Calu3 (cell line): ENCODE results near the gene RINT1. TPM values are rescaled to one million over a fixed set of nuclear protein-coding genes. Genes with fewer than 3 reads are reported as not detected.

ENCODE experiments used
- BruUV-seq: library from RNA; stranded (reverse); fragments of 400-500 nt; replicated peaks from 2 replicates; lab custom pipeline; 2021; lab: Mats Ljungman, UMichigan
- CTCF ChIA-PET: fragments of 300-600 bp; sonication (Branson Sonifier 250); formaldehyde crosslinking; loops from one replicate; lab custom pipeline; 2022; ENCODE audit warnings: antibody characterized with exemption; lab: Charles Lee
- DNase-seq: peaks from one replicate; pipeline ENCODE4 v3.0.0; 2022
- H3K27ac Mint-ChIP-seq: one replicate; pipeline ENCODE4 v1.8.0; 2022; ENCODE audit warnings: mixed read lengths; ENCODE audit not compliant: unreplicated experiment
- H3K27me3 Mint-ChIP-seq: one replicate; pipeline ENCODE4 v1.8.0; 2022; ENCODE audit warnings: mixed read lengths; ENCODE audit not compliant: unreplicated experiment
- H3K36me3 Mint-ChIP-seq: one replicate; pipeline ENCODE4 v1.8.0; 2022; ENCODE audit warnings: mild to moderate bottlenecking, moderate library complexity, mixed read lengths; ENCODE audit not compliant: insufficient read depth, unreplicated experiment
- H3K4me1 Mint-ChIP-seq: one replicate; pipeline ENCODE4 v1.8.0; 2022; ENCODE audit warnings: mild to moderate bottlenecking, low read depth, mixed read lengths; ENCODE audit not compliant: unreplicated experiment
- H3K4me3 Mint-ChIP-seq: one replicate; pipeline ENCODE4 v1.8.0; 2022; ENCODE audit warnings: mild to moderate bottlenecking, low read depth, moderate library complexity, mixed read lengths; ENCODE audit not compliant: unreplicated experiment
- H3K9me3 Mint-ChIP-seq: one replicate; pipeline ENCODE4 v1.8.0; 2022; ENCODE audit warnings: low read depth, mixed read lengths; ENCODE audit not compliant: unreplicated experiment
- intact Hi-C: fragments of 100-400 bp; cut with micrococcal nuclease; formaldehyde crosslinking; loops from one replicate; pipeline ENCODE4 v1.10.0; 2022; ENCODE audit not compliant: unreplicated experiment
- total RNA-seq: library from RNA; stranded (reverse); gene quantifications from 2 replicates; pipeline ENCODE4 v1.2.3, GENCODE V29; 2022
- TF ChIP-seq, protein P1 (sequence below): fragments of 200-600 bp; IDR thresholded peaks from one replicate; pipeline ENCODE4 v1.8.0; 2022; ENCODE audit warnings: antibody characterized with exemption; ENCODE audit not compliant: unreplicated experiment

The RINT1 gene
- total RNA-seq, 1 experiment from 2014 or later: 17.1 TPM

GRCh38 chr7:105587909-105588635, 56.1 kb downstream of the RINT1 start:
- intact Hi-C loops: loop anchor here (5.0 kb wide), 2 partner anchors 56 to 666 kb away; partner anchors contain the start of gene RINT1
- H3K4me1 Mint-ChIP-seq: no peaks in the 10 kb centered on the region

DNA sequence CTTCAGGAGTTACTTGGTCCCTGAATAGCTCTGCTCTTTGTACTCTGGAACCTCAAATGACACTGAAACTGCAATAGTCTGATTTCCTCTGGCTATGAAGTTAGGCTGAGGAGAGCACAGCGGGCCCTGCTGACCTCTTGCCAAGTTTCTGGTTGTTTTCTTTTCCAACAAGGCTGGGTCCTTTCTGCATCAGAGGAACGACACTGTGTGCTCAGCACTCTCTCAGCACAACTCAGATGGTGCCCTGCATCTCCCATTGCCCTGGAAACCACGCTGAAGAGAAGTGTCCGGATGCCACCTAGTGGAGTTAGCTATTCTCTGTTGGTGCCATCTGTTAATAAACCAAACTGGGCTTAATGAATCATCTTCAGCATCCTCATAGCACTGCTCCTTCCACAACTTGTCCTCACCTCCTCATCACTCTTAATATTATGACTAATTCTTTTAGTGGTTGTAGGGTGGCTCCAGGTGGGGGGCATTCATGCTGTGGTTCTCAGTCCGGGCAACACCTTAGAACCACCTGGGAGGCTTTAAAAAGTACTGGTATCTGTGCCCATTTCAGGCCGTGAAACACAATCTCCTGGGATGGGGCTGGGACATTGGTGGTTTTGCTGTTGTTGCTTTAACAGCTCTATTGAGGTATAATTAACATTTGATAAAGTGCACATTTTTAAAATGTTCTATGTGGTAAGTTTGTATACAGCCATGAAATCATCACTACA, 57.5 kb downstream of the RINT1 start:
- no peaks in the 10 kb centered on the region for H3K36me3 Mint-ChIP-seq
- BruUV-seq: no TSS peak
- H3K27me3 Mint-ChIP-seq: no peaks in the 10 kb centered on the region
- no peak overlapping the region for H3K4me3 Mint-ChIP-seq
- no peaks in the 10 kb centered on the region for H3K4me1 Mint-ChIP-seq
- no peak overlapping the region for H3K27ac Mint-ChIP-seq
- intact Hi-C loops: loop anchor here (5.0 kb wide), 3 partner anchors 57 to 667 kb away; partner anchors contain the start of gene RINT1
- peak; percentile 60 for DNase-seq
- H3K9me3 Mint-ChIP-seq: no peaks in the 10 kb centered on the region
- TF ChIP-seq, protein P1, sequence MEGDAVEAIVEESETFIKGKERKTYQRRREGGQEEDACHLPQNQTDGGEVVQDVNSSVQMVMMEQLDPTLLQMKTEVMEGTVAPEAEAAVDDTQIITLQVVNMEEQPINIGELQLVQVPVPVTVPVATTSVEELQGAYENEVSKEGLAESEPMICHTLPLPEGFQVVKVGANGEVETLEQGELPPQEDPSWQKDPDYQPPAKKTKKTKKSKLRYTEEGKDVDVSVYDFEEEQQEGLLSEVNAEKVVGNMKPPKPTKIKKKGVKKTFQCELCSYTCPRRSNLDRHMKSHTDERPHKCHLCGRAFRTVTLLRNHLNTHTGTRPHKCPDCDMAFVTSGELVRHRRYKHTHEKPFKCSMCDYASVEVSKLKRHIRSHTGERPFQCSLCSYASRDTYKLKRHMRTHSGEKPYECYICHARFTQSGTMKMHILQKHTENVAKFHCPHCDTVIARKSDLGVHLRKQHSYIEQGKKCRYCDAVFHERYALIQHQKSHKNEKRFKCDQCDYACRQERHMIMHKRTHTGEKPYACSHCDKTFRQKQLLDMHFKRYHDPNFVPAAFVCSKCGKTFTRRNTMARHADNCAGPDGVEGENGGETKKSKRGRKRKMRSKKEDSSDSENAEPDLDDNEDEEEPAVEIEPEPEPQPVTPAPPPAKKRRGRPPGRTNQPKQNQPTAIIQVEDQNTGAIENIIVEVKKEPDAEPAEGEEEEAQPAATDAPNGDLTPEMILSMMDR: peak; percentile 57
- CTCF ChIA-PET: interaction anchor here (1.5 kb wide), 1 partner anchor 57 kb away, joined by 7 read pairs; the partner anchor contains the start of gene RINT1

More at GRCh38 chr7:105587909-105588635, 56.1 kb downstream of the RINT1 start:
- CTCF ChIA-PET: interaction anchor here (0.5 to 0.7 kb wide), 2 partner anchors 17 to 248 kb away, joined by 3 to 4 read pairs; no protein-coding TSS in a partner anchor
- Mint-ChIP-seq H3K4me3 (no peak overlapping the region), H3K27ac (no peak overlapping the region), H3K9me3 (no peaks in the 10 kb centered on the region), H3K36me3 (no peaks in the 10 kb centered on the region), H3K27me3 (no peaks in the 10 kb centered on the region)
- TF ChIP-seq, protein P1: no peak
- BruUV-seq: no TSS peak
- DNase-seq: no peak

DNA sequence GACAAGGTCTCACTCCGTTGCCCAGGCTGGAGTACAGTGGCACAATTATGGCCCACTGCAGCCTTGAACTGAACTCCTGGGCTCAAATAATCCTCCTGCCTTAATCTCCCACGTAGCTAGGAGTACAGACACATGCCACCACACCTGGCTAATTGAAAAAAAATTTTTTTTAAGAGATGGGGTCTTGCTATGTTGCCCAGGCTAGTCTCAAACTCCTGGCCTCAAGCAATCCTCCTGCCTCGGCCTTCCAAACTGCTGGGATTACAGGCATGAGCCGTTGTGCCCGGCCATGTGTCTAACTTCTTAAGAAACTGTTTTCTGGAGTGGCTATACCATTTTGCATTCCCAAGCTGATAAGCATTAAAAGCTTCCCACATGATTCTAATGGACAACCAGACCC, 58.8 kb downstream of the RINT1 start:
- Mint-ChIP-seq H3K36me3 (no peaks in the 10 kb centered on the region), H3K4me3 (no peak overlapping the region), H3K4me1 (no peaks in the 10 kb centered on the region), H3K9me3 (no peaks in the 10 kb centered on the region), H3K27ac (no peak overlapping the region), H3K27me3 (no peaks in the 10 kb centered on the region)
- TF ChIP-seq, protein P1: no peak
- BruUV-seq: no TSS peak
- CTCF ChIA-PET: no interaction called here
- intact Hi-C loops: loop anchor here (5.0 kb wide), 1 partner anchor 452 kb away; no protein-coding TSS in a partner anchor
- no peak for DNase-seq

GRCh38 chr7:105591522-105591921, 59.5 kb downstream of the RINT1 start:
- Mint-ChIP-seq H3K27me3 (peaks cover under 1% of the 10 kb centered on the region), H3K4me3 (no peak overlapping the region), H3K9me3 (no peaks in the 10 kb centered on the region), H3K27ac (no peak overlapping the region), H3K4me1 (no peaks in the 10 kb centered on the region), H3K36me3 (no peaks in the 10 kb centered on the region)
- no TSS peak for BruUV-seq
- no peak for DNase-seq
- CTCF ChIA-PET: interaction anchor here (2.1 kb wide), 1 partner anchor 10 kb away, joined by 5 read pairs; the partner anchor contains the start of gene EFCAB10
- intact Hi-C loops: loop anchor here (5.0 kb wide), 1 partner anchor 451 kb away; no protein-coding TSS in a partner anchor
- TF ChIP-seq, protein P1: no peak
